Liver (tissue), 9 donors: ENCODE measurements around the gene AKAP13. TPM values are rescaled to one million over a fixed set of nuclear protein-coding genes. Genes with fewer than 3 reads are reported as not detected.
"Not testable (repeated sequence)": the region's sequence is repeated elsewhere in the genome, so short reads cannot be mapped to it uniquely, and the experiment has no call there.

Source experiments
- DNase-seq: peaks from one replicate; pipeline ENCODE4 v3.0.0-alpha.2; 2017; ENCODE audit warnings: low spot score
- H3K27ac ChIP-seq, 2 donors: one replicate each; pipeline ENCODE4 v1.7.0; 2013; ENCODE audit warnings: inconsistent platforms in 2 of 2, low read length in 2 of 2, control low read depth in 1 of 2, low read depth in 1 of 2, mild to moderate bottlenecking in 1 of 2
- H3K27me3 ChIP-seq, 4 donors: one replicate each; pipeline versions ENCODE4 v1.6.1 to v1.7.0; 2013; ENCODE audit warnings: low read length in 3 of 4, inconsistent platforms in 1 of 4, mild to moderate bottlenecking in 1 of 4, moderate library complexity in 1 of 4; ENCODE audit not compliant: control insufficient read depth in 4 of 4, insufficient read depth in 4 of 4
- H3K36me3 ChIP-seq, 4 donors: one replicate each; pipeline versions ENCODE4 v1.6.1 to v1.7.0; 2013; ENCODE audit warnings: low read length in 3 of 4, mild to moderate bottlenecking in 3 of 4, low read depth in 1 of 4, moderate library complexity in 1 of 4; ENCODE audit not compliant: control insufficient read depth in 4 of 4, insufficient read depth in 3 of 4
- H3K4me1 ChIP-seq, 4 donors: one replicate each; pipeline versions ENCODE4 v1.6.1 to v1.7.0; 2013; ENCODE audit warnings: low read length in 3 of 4, mild to moderate bottlenecking in 3 of 4, moderate library complexity in 1 of 4; ENCODE audit not compliant: control insufficient read depth in 4 of 4, insufficient read depth in 4 of 4
- H3K4me3 ChIP-seq, 3 donors: one replicate each; pipeline versions ENCODE4 v1.6.1 to v1.7.0; 2013; ENCODE audit warnings: low read length in 3 of 3, control low read depth in 1 of 3, low read depth in 1 of 3, mild to moderate bottlenecking in 1 of 3
- H3K9ac ChIP-seq, 2 donors: one replicate each; pipeline ENCODE4 v1.7.0; 2013; ENCODE audit warnings: low read length in 2 of 2, mild to moderate bottlenecking in 2 of 2, moderate library complexity in 2 of 2, control low read depth in 1 of 2, low read depth in 1 of 2
- H3K9me3 ChIP-seq, 4 donors: one replicate each; pipeline versions ENCODE4 v1.6.1 to v1.7.0; 2013; ENCODE audit warnings: low read length in 3 of 4; ENCODE audit not compliant: control insufficient read depth in 4 of 4
- ATF3 ChIP-seq: IDR thresholded peaks from 2 replicates; pipeline ENCODE4 v1.6.1; 2016; ENCODE audit warnings: antibody characterized with exemption
- CTCF ChIP-seq: fragments of 150-350 bp; IDR thresholded peaks from 2 replicates; pipeline ENCODE4 v1.5.1; 2017; ENCODE audit warnings: improper control_type of control experiment, low read depth, low read length; ENCODE audit not compliant: missing input control
- EGR1 ChIP-seq, 2 donors: IDR thresholded peaks; 2 replicates each; pipeline ENCODE4 v1.6.1; 2016 to 2018; ENCODE audit warnings: antibody characterized with exemption in 2 of 2, low read depth in 2 of 2
- FOXA1 ChIP-seq: IDR thresholded peaks from 2 replicates; pipeline ENCODE4 v1.6.1; 2016; ENCODE audit warnings: antibody characterized with exemption
- FOXA2 ChIP-seq: IDR thresholded peaks from 2 replicates; pipeline ENCODE4 v1.6.1; 2016; ENCODE audit warnings: antibody characterized with exemption
- GABPA ChIP-seq, 2 donors: IDR thresholded peaks in 1 of 2; conservative IDR thresholded peaks in 1 of 2; 2 replicates each; pipeline ENCODE4 v1.6.1; 2016; ENCODE audit warnings: antibody characterized with exemption in 2 of 2, mild to moderate bottlenecking in 1 of 2, moderate library complexity in 1 of 2
- HNF4A ChIP-seq, 2 donors: conservative IDR thresholded peaks; 2 replicates each; pipeline ENCODE4 v1.6.1; 2016; ENCODE audit warnings: antibody characterized with exemption in 2 of 2, mild to moderate bottlenecking in 2 of 2
- HNF4G ChIP-seq: IDR thresholded peaks from 2 replicates; pipeline ENCODE4 v1.6.1; 2016; ENCODE audit warnings: antibody characterized with exemption
- JUND ChIP-seq, 2 donors: IDR thresholded peaks; 2 replicates each; pipeline ENCODE4 v1.6.1; 2016; ENCODE audit warnings: antibody characterized with exemption in 2 of 2
- NR2F2 ChIP-seq: IDR thresholded peaks from 2 replicates; pipeline ENCODE4 v1.6.1; 2016; ENCODE audit warnings: antibody characterized with exemption
- RAD21 ChIP-seq, 2 donors: IDR thresholded peaks; 2 replicates each; pipeline ENCODE4 v1.6.1; 2016; ENCODE audit warnings: antibody characterized with exemption in 2 of 2, mild to moderate bottlenecking in 2 of 2
- REST ChIP-seq: IDR thresholded peaks from 2 replicates; pipeline ENCODE4 v1.6.1; 2016; ENCODE audit warnings: antibody characterized with exemption, mild to moderate bottlenecking
- RXRA ChIP-seq, 2 donors: IDR thresholded peaks; 2 replicates each; pipeline ENCODE4 v1.6.1; 2017 to 2018; ENCODE audit warnings: antibody characterized with exemption in 2 of 2, mild to moderate bottlenecking in 1 of 2
- TAF1 ChIP-seq: conservative IDR thresholded peaks from 2 replicates; pipeline ENCODE4 v1.6.1; 2016; ENCODE audit warnings: antibody characterized with exemption, mild to moderate bottlenecking
- YY1 ChIP-seq: IDR thresholded peaks from 2 replicates; pipeline ENCODE4 v1.6.1; 2016; ENCODE audit warnings: antibody characterized with exemption, mild to moderate bottlenecking
- WGBS: extraction: QIAGEN DNeasy Blood & Tissue Kit; methylation state at CpG from one replicate; pipeline ENCODE4 v1.1.7; 2013; 5-methylcytosine and 5-hydroxymethylcytosine counted together
- polyA plus RNA-seq, 2 donors: library from polyadenylated mRNA; stranded (reverse) in 1 of 2; unstranded in 1 of 2; fragments of 200-250 nt in 1 of 2; fragments of >200 nt in 1 of 2; fragmentation: Nextera tagmentation in 1 of 2; extraction: Ambion mirVana in 1 of 2; gene quantifications; one replicate each; pipeline versions ENCODE4 v1.2.1 to v1.2.3, GENCODE V29; 2013 to 2015
- total RNA-seq, 2 donors: library from RNA; depleted of rRNA; stranded (reverse); fragments of >200 nt; gene quantifications; one replicate each; pipeline ENCODE4 v1.2.3, GENCODE V29; 2014
- donor health status: healthy.
- donor health status: healthy.
- donor health status: healthy.
- donor health status: healthy.
- donor health status: healthy.

AKAP13 gene
- total and polyA plus RNA-seq, 4 donors: 18.6 to 92.3 (median 37.4) TPM

GRCh38 chr15:85485956-85486567 lies 105.7 kb downstream of the AKAP13 start:
- no peaks in the 10 kb centered on the region for H3K27me3 ChIP-seq
- peak; percentile 76 for TF ChIP-seq CTCF
- TF ChIP-seq RAD21 (IDR thresholded peaks at IDR 0.05): peak; percentile 92 to 94
- TF ChIP-seq JUND (IDR thresholded peaks at IDR 0.05): no peak
- TF ChIP-seq HNF4G: no peak
- no peak for TF ChIP-seq REST
- TF ChIP-seq FOXA1: no peak
- no peak for TF ChIP-seq ATF3
- no peak for TF ChIP-seq TAF1
- TF ChIP-seq RXRA (IDR thresholded peaks at IDR 0.05): no peak
- no peak overlapping the region for H3K9ac ChIP-seq
- no peak overlapping the region for H3K4me3 ChIP-seq
- no peak for DNase-seq
- peaks cover 0 to 14% (median 5%) of the 10 kb centered on the region in 4 donors for H3K4me1 ChIP-seq
- H3K27ac ChIP-seq: no peak overlapping the region
- peaks cover 0 to 2% (median 0%) of the 10 kb centered on the region in 4 donors for H3K36me3 ChIP-seq
- H3K9me3 ChIP-seq: no peaks in the 10 kb centered on the region

- not testable (repeated sequence) for H3K4me1 ChIP-seq
Measured at GRCh38 chr15:85487796-85488195, 107.4 kb downstream of the AKAP13 start.

GRCh38 chr15:85488997-85489396 lies 108.6 kb downstream of the AKAP13 start:
- Histone ChIP-seq H3K36me3 (peaks cover 0 to 2% (median 0%) of the 10 kb centered on the region in 4 donors), H3K4me1 (no peaks in the 10 kb centered on the region), H3K9ac (no peak overlapping the region), H3K9me3 (no peaks in the 10 kb centered on the region), H3K4me3 (no peak overlapping the region), H3K27me3 (no peaks in the 10 kb centered on the region), H3K27ac (no peak overlapping the region)
- TF ChIP-seq CTCF: no peak
- no peak for TF ChIP-seq HNF4G
- TF ChIP-seq RXRA (IDR thresholded peaks at IDR 0.05): no peak
- TF ChIP-seq GABPA (IDR thresholded peaks at IDR 0.05 in 1 of 2, conservative IDR thresholded peaks at IDR 0.05 in 1 of 2): no peak
- no peak for TF ChIP-seq YY1
- no peak for TF ChIP-seq FOXA1
- no peak for TF ChIP-seq ATF3
- no peak for TF ChIP-seq REST
- no peak for TF ChIP-seq NR2F2
- TF ChIP-seq EGR1 (IDR thresholded peaks at IDR 0.05; ENCODE audit: low read depth in 2 of 2): no peak
- no peak for TF ChIP-seq JUND (IDR thresholded peaks at IDR 0.05)
- TF ChIP-seq HNF4A (conservative IDR thresholded peaks at IDR 0.05): no peak
- no peak for TF ChIP-seq FOXA2
- TF ChIP-seq TAF1: no peak
- no peak for TF ChIP-seq RAD21 (IDR thresholded peaks at IDR 0.05)
- DNase-seq: no peak
- 76% methylated on average over 1 of the region's 1 CpG for WGBS

More at GRCh38 chr15:85487796-85488195, 107.4 kb downstream of the AKAP13 start:
- H3K36me3 ChIP-seq, H3K27me3 ChIP-seq, H3K4me3 ChIP-seq, DNase-seq, H3K27ac ChIP-seq, H3K9me3 ChIP-seq, H3K9ac ChIP-seq: not testable (repeated sequence)
- WGBS: 94% methylated on average over 7 of the region's 7 CpGs
